GM19240 (cell line): ENCODE data around the gene SPANXD.
"Not testable (repeated sequence)": the region's sequence is repeated elsewhere in the genome, so short reads cannot be mapped to it uniquely, and the experiment has no call there.

ENCODE experiments used
- DNase-seq: peaks from one replicate; pipeline ENCODE4 v3.0.0; 2011; ENCODE audit warnings: low spot score; ENCODE audit not compliant: insufficient read length

The SPANXD gene

GRCh38 chrX:141698639-141699038 lies at the start of gene SPANXD:
Gene SPANXD (minus strand): TSS chrX:141698739. CDS start chrX:141698405, 334 bp downstream.
- DNase-seq, result not testable (repeated sequence)

GRCh38 chrX:141742666-141743065 lies 44.1 kb upstream of the SPANXD start:
- no peak for DNase-seq

- no peak for DNase-seq
Measured at GRCh38 chrX:141736656-141737055, 38.1 kb upstream of the SPANXD start.

GRCh38 chrX:141733371-141733770 lies 34.8 kb upstream of the SPANXD start:
- no peak for DNase-seq

- no peak for DNase-seq
Measured at GRCh38 chrX:141732031-141732430, 33.5 kb upstream of the SPANXD start.

GRCh38 chrX:141724186-141724585 lies 25.6 kb upstream of the SPANXD start:
- DNase-seq, result no peak

- no peak for DNase-seq
Measured at GRCh38 chrX:141714680-141715079, 16.1 kb upstream of the SPANXD start.

GRCh38 chrX:141701072-141701471 lies 2.5 kb upstream of the SPANXD start:
- no peak for DNase-seq

- DNase-seq, result no peak
Measured at GRCh38 chrX:141673946-141674345, 24.6 kb downstream of the SPANXD start.

- DNase-seq, result no peak
Measured at GRCh38 chrX:141669689-141670088, 28.9 kb downstream of the SPANXD start.

GRCh38 chrX:141668371-141668770 lies 30.2 kb downstream of the SPANXD start:
- DNase-seq, result no peak

GRCh38 chrX:141662781-141663180 lies 35.8 kb downstream of the SPANXD start:
- DNase-seq, result no peak

- no peak for DNase-seq
Measured at GRCh38 chrX:141652286-141652685, 46.3 kb downstream of the SPANXD start.
